GM12878 (cell line): ENCODE data around the gene GASK1B. TPM values are rescaled to one million over a fixed set of nuclear protein-coding genes. Genes with fewer than 3 reads are reported as not detected.

ENCODE experiments used
- ATAC-seq: fragments of 200-7000 bp; cut with Tn5 transposase; 3 replicates; pipeline ENCODE4 v1.9.1; 2020; ENCODE audit warnings: mild to moderate bottlenecking, moderate library complexity
- Bru-seq: library from RNA; stranded (reverse); fragments of 400-500 nt; gene quantifications from one replicate; lab custom pipeline; 2021; lab: Mats Ljungman, UMichigan
- BruChase-seq, 2 experiments: library from RNA; stranded (reverse); fragments of 400-500 nt; gene quantifications; one replicate each; lab custom pipeline; 2021; lab: Mats Ljungman, UMichigan
- BruUV-seq: library from RNA; stranded (reverse); fragments of 400-500 nt; replicated peaks from 2 replicates; lab custom pipeline; 2021; lab: Mats Ljungman, UMichigan
- CTCF ChIA-PET: fragments of 300-600 bp; sonication (Branson Sonifier 250); formaldehyde crosslinking; extraction: SDS; loops from one replicate; lab custom pipeline; 2021; ENCODE audit warnings: inconsistent platforms; lab: Yijun Ruan, JAX
- POLR2A ChIA-PET: fragments of 350-600 bp; formaldehyde crosslinking; extraction: SDS; loops from one replicate; lab custom pipeline; 2021; ENCODE audit warnings: inconsistent platforms; lab: Charles Lee
- RAD21 ChIA-PET: fragments of 300-600 bp; sonication (Branson Sonifier 250); formaldehyde crosslinking; loops from one replicate; lab custom pipeline; 2023; ENCODE audit warnings: antibody characterized with exemption; ENCODE audit not compliant: unreplicated experiment; lab: Charles Lee
- SMC1A ChIA-PET: fragments of 300-600 bp; sonication (Branson Sonifier 250); formaldehyde crosslinking; loops from one replicate; lab custom pipeline; 2023; ENCODE audit not compliant: unreplicated experiment, uncharacterized antibody; lab: Charles Lee
- DNase-seq: peaks from one replicate; pipeline ENCODE4 v3.0.0-alpha.2; 2011; ENCODE audit warnings: low read depth, low spot score
- FAIRE-seq: peaks from 3 replicates; lab custom pipeline; 2011; peaks lifted over from hg19 to GRCh38; lab: Jason Lieb, UNC
- H2AFZ ChIP-seq: 2 replicates; pipeline ENCODE4 v1.6.0; 2011; ENCODE audit warnings: low read depth, low read length, control low read depth; ENCODE audit not compliant: control insufficient read depth
- H3K27ac ChIP-seq: 2 replicates; pipeline ENCODE4 v1.5.1; 2011; ENCODE audit warnings: control low read depth; ENCODE audit not compliant: control insufficient read depth, insufficient read depth
- H3K27me3 ChIP-seq, 2 experiments: replicated peaks in 1 of 2; 2 replicates each; pipeline versions ENCODE4 v1.6.0 to v1.6.1; 2011; ENCODE audit warnings: low read length in 1 of 2; ENCODE audit not compliant: control insufficient read depth in 2 of 2, insufficient read depth in 2 of 2
- H3K36me3 ChIP-seq, 2 experiments: 2 replicates each; pipeline ENCODE4 v1.5.1; 2011; ENCODE audit warnings: low read length in 1 of 2; ENCODE audit not compliant: control insufficient read depth in 2 of 2, insufficient read depth in 2 of 2
- H3K4me1 ChIP-seq: 2 replicates; pipeline ENCODE4 v1.6.1; 2011; ENCODE audit warnings: mild to moderate bottlenecking, low read length, moderate library complexity, mixed read lengths; ENCODE audit not compliant: control insufficient read depth, insufficient read depth
- H3K4me2 ChIP-seq: 2 replicates; pipeline ENCODE4 v1.6.0; 2011; ENCODE audit warnings: control low read depth; ENCODE audit not compliant: control insufficient read depth, insufficient read depth
- H3K4me3 ChIP-seq: fragments of 200-600 bp; sonication (generic); 2 replicates; pipeline ENCODE4 v1.5.1; 2016
- H3K79me2 ChIP-seq: 2 replicates; pipeline ENCODE4 v1.6.0; 2011; ENCODE audit warnings: low read length; ENCODE audit not compliant: control insufficient read depth, insufficient read depth
- H3K9ac ChIP-seq: 2 replicates; pipeline ENCODE4 v1.8.0; 2011; ENCODE audit warnings: low read length, control low read depth, mixed read lengths; ENCODE audit not compliant: control insufficient read depth, insufficient read depth
- H3K9me3 ChIP-seq: replicated peaks from 3 replicates; pipeline ENCODE4 v1.5.1; 2011; ENCODE audit warnings: mild to moderate bottlenecking, low read length; ENCODE audit not compliant: control insufficient read depth, insufficient read depth
- H4K20me1 ChIP-seq: 2 replicates; pipeline ENCODE4 v1.6.0; 2011; ENCODE audit not compliant: control insufficient read depth, insufficient read depth
- BCL11A ChIP-seq: IDR thresholded peaks from 2 replicates; pipeline ENCODE4 v1.6.1; 2011; ENCODE audit warnings: low read depth, low read length
- BHLHE40 ChIP-seq, 2 experiments: fragments of 450-650 bp in 1 of 2; IDR thresholded peaks; 2 replicates each; pipeline ENCODE4 v1.6.1; 2011 to 2017; ENCODE audit warnings: low read depth in 2 of 2, borderline replicate concordance in 1 of 2, improper control_type of control experiment in 1 of 2, low read length in 1 of 2, mild to moderate bottlenecking in 1 of 2
- BRCA1 ChIP-seq: IDR thresholded peaks from 2 replicates; pipeline ENCODE4 v1.6.1; 2011; ENCODE audit warnings: low read depth, low read length, improper control_type of control experiment
- CREM ChIP-seq: IDR thresholded peaks from 2 replicates; pipeline ENCODE4 v1.6.1; 2014; ENCODE audit warnings: antibody characterized with exemption, low read depth
- CTCF ChIP-seq, 3 experiments: IDR thresholded peaks in 2 of 3; conservative IDR thresholded peaks in 1 of 3; 2 replicates each; pipeline ENCODE4 v1.5.1; 2011; ENCODE audit warnings: low read depth in 3 of 3, low read length in 3 of 3, mild to moderate bottlenecking in 3 of 3, control low read depth in 2 of 3, moderate library complexity in 2 of 3, inconsistent platforms in 1 of 3, mixed read lengths in 1 of 3; ENCODE audit not compliant: control insufficient read depth in 2 of 3, insufficient read depth in 1 of 3; ENCODE audit errors: extremely low read depth in 1 of 3
- LARP7 ChIP-seq: fragments of 450-650 bp; IDR thresholded peaks from 2 replicates; pipeline ENCODE4 v1.6.1; 2017; ENCODE audit warnings: mild to moderate bottlenecking
- NKRF ChIP-seq: fragments of 450-650 bp; conservative IDR thresholded peaks from 2 replicates; pipeline ENCODE4 v1.6.1; 2017; ENCODE audit warnings: mild to moderate bottlenecking, moderate library complexity
- PKNOX1 ChIP-seq: fragments of 450-650 bp; IDR thresholded peaks from 2 replicates; pipeline ENCODE4 v1.6.1; 2016; ENCODE audit warnings: mild to moderate bottlenecking
- RAD21 ChIP-seq: IDR thresholded peaks from 2 replicates; pipeline ENCODE4 v1.6.1; 2011; ENCODE audit warnings: mild to moderate bottlenecking, low read depth, low read length, moderate library complexity; ENCODE audit not compliant: insufficient read depth
- RFX5 ChIP-seq: IDR thresholded peaks from 2 replicates; pipeline ENCODE4 v1.6.1; 2011; ENCODE audit warnings: low read depth, low read length, improper control_type of control experiment
- SMC3 ChIP-seq: IDR thresholded peaks from 2 replicates; pipeline ENCODE4 v1.6.1; 2011; ENCODE audit warnings: low read length, improper control_type of control experiment, borderline replicate concordance
- WGBS: methylation state at CpG from one replicate; pipeline ENCODE4 v1.1.6; 2016; ENCODE audit warnings: low lambda C conversion rate; ENCODE audit not compliant: insufficient replicate concordance, insufficient coverage; ENCODE audit errors: missing lambda C conversion rate; 5-methylcytosine and 5-hydroxymethylcytosine counted together
- in situ Hi-C: fragments of 300-500 bp; cut with MboI; formaldehyde crosslinking; loops from 9 replicates; pipeline ENCODE4 v1.14.3; 2018; ENCODE audit warnings: mixed read lengths
- intact Hi-C: fragments of 100-400 bp; cut with micrococcal nuclease; formaldehyde crosslinking; loops from one replicate; pipeline ENCODE4 v1.14.2; 2022; ENCODE audit not compliant: unreplicated experiment
- long read RNA-seq, 2 experiments: library from polyadenylated mRNA; unstranded; transcript quantifications; one replicate each; pipeline ENCODE4 v2.0.0, GENCODE V29; 2019 to 2020
- polyA minus RNA-seq, 3 experiments: library from RNA; depleted of rRNA, polyadenylated mRNA; stranded (reverse); fragments of >200 nt; gene quantifications; 2 replicates each; pipeline ENCODE4 v1.2.3, GENCODE V29; 2011
- polyA plus RNA-seq, 11 experiments: library from polyadenylated mRNA; depleted of rRNA in 4 of 11; unstranded in 6 of 11; stranded (reverse) in 5 of 11; fragments of >200 nt; fragmentation: Nextera tagmentation in 4 of 11; fragmentation: Illumina TruSeq in 1 of 11; extraction: Ambion mirVana in 4 of 11; extraction: Trizol in 1 of 11; gene quantifications; 1 replicate in 1 of 11; 2 replicates in 10 of 11; pipeline versions ENCODE4 v1.2.1 to v1.2.3, GENCODE V29; 2011 to 2016; ENCODE audit warnings: inconsistent platforms in 2 of 11, missing spikeins in 2 of 11, low read depth in 1 of 11
- total RNA-seq, 4 experiments: library from RNA; depleted of rRNA in 3 of 4; stranded (reverse); fragments of >200 nt in 3 of 4; fragmentation: Illumina TruSeq in 1 of 4; extraction: Trizol in 1 of 4; gene quantifications; 2 replicates each; pipeline versions ENCODE4 v1.2.1 to v1.2.3, GENCODE V29; 2013 to 2021

The GASK1B gene
- total RNA-seq (2013; cell fraction: nucleolus; rRNA removed): not detected in 2 replicates
- total RNA-seq (2014; rRNA removed) (under 0.01 and 0.05 TPM in 2 replicates), total RNA-seq (2014; rRNA removed; fragmentation: Illumina TruSeq; extraction: Trizol) (0.09 TPM in 2 replicates), total RNA-seq (2021) (0.21 TPM in 2 replicates), polyA plus RNA-seq (2011; rRNA removed) (0.05 and 0.13 TPM in 2 replicates), polyA plus RNA-seq (2014; fragmentation: Illumina TruSeq; extraction: Trizol) (0.07 and 0.76 TPM in 2 replicates), polyA plus RNA-seq (2014; fragmentation: Nextera tagmentation; extraction: Ambion mirVana) (under 1 TPM in 1 of 2 experiments, not detected in 1; 0.02 TPM), polyA plus RNA-seq (2014; rRNA removed) (0.04 TPM in 1 of 2 replicates, not detected in the other), polyA plus RNA-seq (2016; fragmentation: Nextera tagmentation; extraction: Ambion mirVana) (under 1 TPM; 0.15 to 0.20 TPM), polyA minus RNA-seq (2011; rRNA and poly(A)+ RNA removed) (0.31 TPM in 1 of 2 replicates, not detected in the other), Bru-seq, nascent RNA (percentile 17 among the genes with signal in this experiment), BruChase-seq, experiment 1, labeled RNA remaining after a 6-hour chase (percentile 9 among the genes with signal in this experiment), BruChase-seq, experiment 2, labeled RNA remaining after a 2-hour chase (percentile 11 among the genes with signal in this experiment)
- polyA plus RNA-seq (2011; ENCODE audit: low read depth): not detected
- polyA plus RNA-seq (2011; cell fraction: cytosol; rRNA removed): 0.05 and 0.07 TPM in 2 replicates
- 0.04 and 0.07 TPM in 2 replicates for polyA plus RNA-seq (2011; cell fraction: nucleus; rRNA removed)
- 0.07 and 0.17 TPM in 2 replicates for polyA plus RNA-seq (2012)
- not detected in 2 replicates for polyA minus RNA-seq (2011; cell fraction: cytosol; rRNA and poly(A)+ RNA removed)
- polyA minus RNA-seq (2011; cell fraction: nucleus; rRNA and poly(A)+ RNA removed): 0.67 TPM in 1 of 2 replicates, not detected in the other
- long read RNA-seq, experiment 1: 0 reads
- long read RNA-seq, experiment 2: 0 reads

- H2AFZ ChIP-seq: no peak within 1 kb of the TSS
- H4K20me1 ChIP-seq: no peaks in the 10 kb centered on the region
- in situ Hi-C loops (loop anchor here (5.0 kb wide), 1 partner anchor 180 kb away; no protein-coding TSS in a partner anchor), intact Hi-C loops (loop anchor here (1.0 kb wide), 1 partner anchor 180 kb away; no protein-coding TSS in a partner anchor)
- no peaks in the 10 kb centered on the region for H3K36me3 ChIP-seq
- BruUV-seq: no TSS peak
- ATAC-seq (peak; percentile 65), DNase-seq (no peak), FAIRE-seq (peak; percentile 61)
- no peaks in the 10 kb centered on the region for H3K4me1 ChIP-seq
- CTCF ChIA-PET: interaction anchor here (0.7 to 1.7 kb wide), 9 partner anchors 9 to 1397 kb away, joined by 3 to 9 read pairs (median 4); no protein-coding TSS in a partner anchor
- no peak within 1 kb of the TSS for H3K9ac ChIP-seq
- H3K4me3 ChIP-seq: no peak within 1 kb of the TSS
- H3K27me3 ChIP-seq: peaks cover 0 to 4% of the 10 kb centered on the region in 2 experiments; a peak in 2 of 4 replicates
- H3K27ac ChIP-seq: no peak within 1 kb of the TSS
- RAD21 ChIA-PET: interaction anchor here (0.8 to 0.9 kb wide), 2 partner anchors 179 to 182 kb away, joined by 3 to 5 read pairs; no protein-coding TSS in a partner anchor
- POLR2A ChIA-PET: no interaction called here
- SMC1A ChIA-PET: interaction anchor here (1.2 to 1.8 kb wide), 2 partner anchors 179 to 182 kb away, joined by 3 to 6 read pairs; no protein-coding TSS in a partner anchor
- no peak within 1 kb of the TSS for H3K4me2 ChIP-seq
- no peaks in the 10 kb centered on the region for H3K79me2 ChIP-seq
- H3K9me3 ChIP-seq: no peaks in the 10 kb centered on the region
- WGBS: 8% methylated on average over 12 of the region's 12 CpGs
- TF ChIP-seq LARP7 (no peak), PKNOX1 (no peak), CTCF (IDR thresholded peaks at IDR 0.05 in 2 of 3, conservative IDR thresholded peaks at IDR 0.05 in 1 of 3; ENCODE audit: control insufficient read depth in 2 of 3, extremely low read depth in 1 of 3, insufficient read depth in 1 of 3, low read depth in 3 of 3, low read length in 3 of 3) (peak; percentile 45 to 48 (median 45); a peak in 5 of 6 replicates), SMC3 (peak; percentile 35; the same call in 1 of the 2 replicates), BCL11A (no peak), BRCA1 (no peak), RFX5 (no peak), BHLHE40 (IDR thresholded peaks at IDR 0.05; ENCODE audit: borderline replicate concordance in 1 of 2, low read depth in 2 of 2, low read length in 1 of 2) (no peak), NKRF (no peak), CREM (no peak), RAD21 (peak; percentile 59)
Observed at GRCh38 chr4:158172261-158173258, at the start of gene GASK1B. TSS of gene GASK1B (minus strand) at chr4:158173025. CDS start at chr4:158171375, 1,650 bp downstream.
